MM.1S (cell line): ENCODE results near the gene CDH4.

ENCODE experiments used
- DNase-seq: peaks from one replicate; pipeline ENCODE4 v3.0.0-alpha.2; 2015
- H2AFZ ChIP-seq: fragments of 300-600 bp; sonication (generic); 2 replicates; pipeline ENCODE4 v1.6.0; 2016; ENCODE audit warnings: antibody characterized with exemption, low read length
- H3F3A ChIP-seq: fragments of 300-600 bp; sonication (generic); 2 replicates; pipeline ENCODE4 v1.6.1; 2016; ENCODE audit warnings: mild to moderate bottlenecking, antibody characterized with exemption, low read length, moderate library complexity, mixed read lengths; ENCODE audit not compliant: insufficient read depth
- H3K27ac ChIP-seq: fragments of 300-600 bp; sonication (generic); 2 replicates; pipeline ENCODE4 v1.5.1; 2016; ENCODE audit warnings: mild to moderate bottlenecking, low read length
- H3K27me3 ChIP-seq: fragments of 300-600 bp; sonication (generic); replicated peaks from 2 replicates; pipeline ENCODE4 v1.6.0; 2016; ENCODE audit warnings: low read length; ENCODE audit not compliant: insufficient read depth
- H3K36me3 ChIP-seq: fragments of 300-600 bp; sonication (generic); replicated peaks from 2 replicates; pipeline ENCODE4 v1.6.1; 2016; ENCODE audit warnings: mild to moderate bottlenecking, low read length, mixed read lengths; ENCODE audit not compliant: insufficient read depth
- H3K4me1 ChIP-seq: fragments of 300-600 bp; sonication (generic); 2 replicates; pipeline ENCODE4 v1.6.1; 2016; ENCODE audit warnings: low read length, mixed read lengths
- H3K4me2 ChIP-seq: fragments of 300-600 bp; sonication (generic); 2 replicates; pipeline ENCODE4 v1.6.0; 2016; ENCODE audit warnings: low read depth, low read length
- H3K4me3 ChIP-seq: fragments of 300-600 bp; sonication (generic); 2 replicates; pipeline ENCODE4 v1.5.1; 2016; ENCODE audit warnings: low read length, mixed read lengths
- H3K79me2 ChIP-seq: fragments of 300-600 bp; sonication (generic); 2 replicates; pipeline ENCODE4 v1.6.1; 2016; ENCODE audit warnings: mixed run types, low read length, mixed read lengths
- H3K9ac ChIP-seq: fragments of 300-600 bp; sonication (generic); 2 replicates; pipeline ENCODE4 v1.6.1; 2016; ENCODE audit warnings: low read length, mixed read lengths
- H3K9me2 ChIP-seq: fragments of 300-600 bp; sonication (generic); replicated peaks from 2 replicates; pipeline ENCODE4 v1.6.1; 2016; ENCODE audit warnings: mild to moderate bottlenecking, low read length, mixed read lengths; ENCODE audit not compliant: insufficient read depth
- H3K9me3 ChIP-seq: fragments of 300-600 bp; sonication (generic); replicated peaks from 2 replicates; pipeline ENCODE4 v1.6.1; 2016; ENCODE audit warnings: mild to moderate bottlenecking, low read length, mixed read lengths; ENCODE audit not compliant: insufficient read depth
- H4K20me1 ChIP-seq: fragments of 300-600 bp; sonication (generic); 2 replicates; pipeline ENCODE4 v1.6.1; 2016; ENCODE audit warnings: mild to moderate bottlenecking, low read length, moderate library complexity, mixed read lengths; ENCODE audit not compliant: insufficient read depth
- CTCF ChIP-seq: fragments of 300-600 bp; sonication (generic); IDR thresholded peaks from 2 replicates; pipeline ENCODE4 v1.5.1; 2016; ENCODE audit warnings: antibody characterized with exemption, low read length, mixed read lengths
- EZH2 ChIP-seq: fragments of 300-600 bp; sonication (generic); optimal IDR thresholded peaks from 2 replicates; pipeline ENCODE3; 2017; ENCODE audit warnings: low read depth, mild to moderate bottlenecking, antibody characterized with exemption, low read length, mixed read lengths
- EZH2phosphoT487 ChIP-seq: fragments of 300-600 bp; sonication (generic); IDR thresholded peaks from 2 replicates; pipeline ENCODE4 v1.6.1; 2018; ENCODE audit warnings: antibody characterized with exemption, low read length

CDH4 gene

GRCh38 chr20:61320691-61321425, 68.8 kb downstream of the CDH4 start:
- no peaks in the 10 kb centered on the region for H3K9me3 ChIP-seq
- H3K4me2 ChIP-seq: no peak overlapping the region
- no peak overlapping the region for H3K4me3 ChIP-seq
- no peaks in the 10 kb centered on the region for H3F3A ChIP-seq
- no peaks in the 10 kb centered on the region for H3K9me2 ChIP-seq
- H2AFZ ChIP-seq: no peak overlapping the region
- no peaks in the 10 kb centered on the region for H3K36me3 ChIP-seq
- H3K9ac ChIP-seq: no peak overlapping the region
- H3K27me3 ChIP-seq: peaks cover 76% of the 10 kb centered on the region
- no peaks in the 10 kb centered on the region for H4K20me1 ChIP-seq
- H3K79me2 ChIP-seq: no peaks in the 10 kb centered on the region
- no peak overlapping the region for H3K27ac ChIP-seq
- no peaks in the 10 kb centered on the region for H3K4me1 ChIP-seq
- DNase-seq: no peak
- TF ChIP-seq EZH2phosphoT487 (no peak), CTCF (no peak)

GRCh38 chr20:61321481-61321880, 69.4 kb downstream of the CDH4 start:
- no peak overlapping the region for H2AFZ ChIP-seq
- no peak for DNase-seq
- TF ChIP-seq EZH2: no peak
- no peak for TF ChIP-seq EZH2phosphoT487
- TF ChIP-seq CTCF: no peak

GRCh38 chr20:61322151-61322865, 70.2 kb downstream of the CDH4 start:
- Histone ChIP-seq H3K9me2 (no peaks in the 10 kb centered on the region), H3K4me2 (no peak overlapping the region), H2AFZ (no peak overlapping the region), H3K36me3 (no peaks in the 10 kb centered on the region), H3K9ac (no peak overlapping the region), H3F3A (no peaks in the 10 kb centered on the region), H3K27ac (no peak overlapping the region), H3K4me1 (no peaks in the 10 kb centered on the region), H3K79me2 (no peaks in the 10 kb centered on the region), H4K20me1 (no peaks in the 10 kb centered on the region), H3K9me3 (no peaks in the 10 kb centered on the region), H3K4me3 (no peak overlapping the region), H3K27me3 (peaks cover 77% of the 10 kb centered on the region)
- no peak for TF ChIP-seq EZH2
- no peak for TF ChIP-seq EZH2phosphoT487
- no peak for TF ChIP-seq CTCF
- DNase-seq: no peak

More at GRCh38 chr20:61321481-61321880, 69.4 kb downstream of the CDH4 start:
- Histone ChIP-seq H4K20me1 (no peaks in the 10 kb centered on the region), H3K9me3 (no peaks in the 10 kb centered on the region), H3K79me2 (no peaks in the 10 kb centered on the region), H3K27ac (no peak overlapping the region), H3K27me3 (peaks cover 76% of the 10 kb centered on the region), H3K4me1 (no peaks in the 10 kb centered on the region), H3K4me3 (no peak overlapping the region), H3K9ac (no peak overlapping the region), H3F3A (no peaks in the 10 kb centered on the region), H3K36me3 (no peaks in the 10 kb centered on the region), H3K9me2 (no peaks in the 10 kb centered on the region), H3K4me2 (no peak overlapping the region)
